PC-9 (cell line): Measurements from ENCODE around the gene EFHC1. TPM values are rescaled to one million over a fixed set of nuclear protein-coding genes. Genes with fewer than 3 reads are reported as not detected.

Experiments used
- BruUV-seq: library from RNA; stranded (reverse); fragments of 400-500 nt; replicated peaks from 2 replicates; lab custom pipeline; 2021; lab: Mats Ljungman, UMichigan
- CTCF ChIA-PET: fragments of 300-600 bp; sonication (Branson Sonifier 250); formaldehyde crosslinking; loops from one replicate; lab custom pipeline; 2022; ENCODE audit warnings: antibody characterized with exemption; lab: Charles Lee
- POLR2A ChIA-PET: fragments of 300-600 bp; sonication (Branson Sonifier 250); formaldehyde crosslinking; loops from one replicate; lab custom pipeline; 2022; ENCODE audit warnings: antibody characterized with exemption; ENCODE audit not compliant: unreplicated experiment; lab: Charles Lee
- DNase-seq, 2 experiments: peaks; one replicate each; pipeline versions ENCODE4 v3.0.0 to v3.0.0-alpha.2; 2015 to 2022; ENCODE audit warnings: mixed read lengths in 1 of 2
- H2AFZ ChIP-seq: fragments of 200-600 bp; sonication (generic); 2 replicates; pipeline ENCODE4 v1.8.1; 2017; ENCODE audit warnings: antibody characterized with exemption
- H3F3A ChIP-seq: fragments of 200-600 bp; sonication (generic); 2 replicates; pipeline ENCODE4 v1.8.1; 2017; ENCODE audit warnings: antibody characterized with exemption, mild to moderate bottlenecking, low read depth; ENCODE audit not compliant: insufficient read depth
- H3K27ac ChIP-seq: fragments of 200-600 bp; sonication (generic); 2 replicates; pipeline ENCODE4 v1.6.1; 2016; ENCODE audit warnings: mixed run types
- H3K27me3 ChIP-seq: fragments of 200-600 bp; sonication (generic); 2 replicates; pipeline ENCODE4 v1.6.1; 2016; ENCODE audit warnings: low read depth, mixed run types; ENCODE audit not compliant: insufficient read depth
- H3K36me3 ChIP-seq: fragments of 200-600 bp; sonication (generic); 2 replicates; pipeline ENCODE4 v1.6.1; 2016; ENCODE audit warnings: low read depth, mixed run types
- H3K4me1 ChIP-seq: fragments of 200-600 bp; sonication (generic); replicated peaks from 2 replicates; pipeline ENCODE4 v1.6.1; 2016; ENCODE audit warnings: mixed run types; ENCODE audit not compliant: insufficient read depth
- H3K4me2 ChIP-seq: fragments of 200-600 bp; sonication (generic); 2 replicates; pipeline ENCODE4 v1.6.1; 2017; ENCODE audit warnings: mixed run types
- H3K4me3 ChIP-seq: fragments of 200-600 bp; sonication (generic); 2 replicates; pipeline ENCODE4 v1.6.1; 2016; ENCODE audit warnings: mixed run types
- H3K79me2 ChIP-seq: fragments of 200-600 bp; sonication (generic); 2 replicates; pipeline ENCODE4 v1.6.1; 2017; ENCODE audit warnings: low read depth, mixed run types
- H3K9me2 ChIP-seq: fragments of 200-600 bp; sonication (generic); 2 replicates; pipeline ENCODE4 v1.8.1; 2017; ENCODE audit warnings: mild to moderate bottlenecking; ENCODE audit not compliant: insufficient read depth
- H3K9me3 ChIP-seq: fragments of 200-600 bp; sonication (generic); 2 replicates; pipeline ENCODE4 v1.8.1; 2016; ENCODE audit warnings: low read depth; ENCODE audit not compliant: insufficient read depth
- H4K20me1 ChIP-seq: fragments of 200-600 bp; sonication (generic); 2 replicates; pipeline ENCODE4 v1.8.1; 2017; ENCODE audit not compliant: insufficient read depth
- CTCF ChIP-seq: fragments of 200-600 bp; sonication (generic); conservative IDR thresholded peaks from 2 replicates; pipeline ENCODE4 v1.6.1; 2017; ENCODE audit warnings: mixed run types, antibody characterized with exemption, mild to moderate bottlenecking, moderate library complexity
- EZH2 ChIP-seq: fragments of 200-600 bp; sonication (generic); IDR thresholded peaks from 2 replicates; pipeline ENCODE4 v1.8.0; 2017; ENCODE audit warnings: antibody characterized with exemption, low read depth
- intact Hi-C: fragments of 100-400 bp; cut with micrococcal nuclease; formaldehyde crosslinking; loops from one replicate; pipeline ENCODE4 v1.10.0; 2022; ENCODE audit not compliant: unreplicated experiment
- total RNA-seq: library from RNA; stranded (reverse); gene quantifications from 2 replicates; pipeline ENCODE4 v1.2.3, GENCODE V29; 2021

Gene EFHC1
- total RNA-seq, 1 experiment from 2014 or later: 45.0 TPM

- Histone ChIP-seq H4K20me1 (no peaks in the 10 kb centered on the region), H3K9me2 (no peaks in the 10 kb centered on the region), H3K9me3 (no peaks in the 10 kb centered on the region), H3K4me2 (no peak overlapping the region), H3K4me3 (no peak overlapping the region), H3K4me1 (peaks cover 12% of the 10 kb centered on the region; the same call in 1 of the 2 replicates), H3K27me3 (no peaks in the 10 kb centered on the region), H3K27ac (no peak overlapping the region), H3K79me2 (peaks cover 10% of the 10 kb centered on the region), H3F3A (no peaks in the 10 kb centered on the region), H3K36me3 (no peaks in the 10 kb centered on the region), H2AFZ (no peak overlapping the region)
- intact Hi-C loops: no loop called here
- POLR2A ChIA-PET: no interaction called here
- no TSS peak for BruUV-seq
- no peak for DNase-seq
- TF ChIP-seq CTCF (no peak), EZH2 (no peak)
- CTCF ChIA-PET: no interaction called here
Observed at GRCh38 chr6:52546192-52546591, 126.0 kb downstream of the EFHC1 start.

- Histone ChIP-seq H3K4me3 (no peak overlapping the region), H3K27ac (no peak overlapping the region), H3K4me1 (peaks cover 17% of the 10 kb centered on the region; the same call in 1 of the 2 replicates), H3K79me2 (peaks cover 10% of the 10 kb centered on the region), H3K9me2 (no peaks in the 10 kb centered on the region), H3K4me2 (no peak overlapping the region), H3K36me3 (no peaks in the 10 kb centered on the region), H2AFZ (no peak overlapping the region), H3K9me3 (no peaks in the 10 kb centered on the region), H4K20me1 (no peaks in the 10 kb centered on the region), H3F3A (no peaks in the 10 kb centered on the region; the same call in 1 of the 2 replicates), H3K27me3 (no peaks in the 10 kb centered on the region)
- no peak for DNase-seq
- intact Hi-C loops: no loop called here
- ChIA-PET CTCF (no interaction called here), POLR2A (no interaction called here)
- no TSS peak for BruUV-seq
- TF ChIP-seq CTCF (no peak), EZH2 (no peak)
Observed at GRCh38 chr6:52546678-52547077, 126.5 kb downstream of the EFHC1 start.

GRCh38 chr6:52547647-52548352 lies 127.7 kb downstream of the EFHC1 start:
- no peak for TF ChIP-seq CTCF
- no peak for TF ChIP-seq EZH2
- CTCF ChIA-PET: no interaction called here
- no peak overlapping the region for H2AFZ ChIP-seq
- POLR2A ChIA-PET: no interaction called here
- no peaks in the 10 kb centered on the region for H3K9me3 ChIP-seq
- H3K27ac ChIP-seq: no peak overlapping the region
- peaks cover 4% of the 10 kb centered on the region; the same call in 1 of the 2 replicates for H3F3A ChIP-seq
- DNase-seq: no peak
- BruUV-seq: no TSS peak
- H4K20me1 ChIP-seq: no peaks in the 10 kb centered on the region
- H3K27me3 ChIP-seq: no peaks in the 10 kb centered on the region
- intact Hi-C loops: no loop called here
- peaks cover 19% of the 10 kb centered on the region; the same call in 1 of the 2 replicates for H3K4me1 ChIP-seq
- H3K36me3 ChIP-seq: no peaks in the 10 kb centered on the region
- no peak overlapping the region for H3K4me3 ChIP-seq
- H3K79me2 ChIP-seq: peaks cover 10% of the 10 kb centered on the region
- H3K4me2 ChIP-seq: no peak overlapping the region
- H3K9me2 ChIP-seq: no peaks in the 10 kb centered on the region
